Measurements from ENCODE around the gene NDUFA11.

NDUFA11 gene

DNA sequence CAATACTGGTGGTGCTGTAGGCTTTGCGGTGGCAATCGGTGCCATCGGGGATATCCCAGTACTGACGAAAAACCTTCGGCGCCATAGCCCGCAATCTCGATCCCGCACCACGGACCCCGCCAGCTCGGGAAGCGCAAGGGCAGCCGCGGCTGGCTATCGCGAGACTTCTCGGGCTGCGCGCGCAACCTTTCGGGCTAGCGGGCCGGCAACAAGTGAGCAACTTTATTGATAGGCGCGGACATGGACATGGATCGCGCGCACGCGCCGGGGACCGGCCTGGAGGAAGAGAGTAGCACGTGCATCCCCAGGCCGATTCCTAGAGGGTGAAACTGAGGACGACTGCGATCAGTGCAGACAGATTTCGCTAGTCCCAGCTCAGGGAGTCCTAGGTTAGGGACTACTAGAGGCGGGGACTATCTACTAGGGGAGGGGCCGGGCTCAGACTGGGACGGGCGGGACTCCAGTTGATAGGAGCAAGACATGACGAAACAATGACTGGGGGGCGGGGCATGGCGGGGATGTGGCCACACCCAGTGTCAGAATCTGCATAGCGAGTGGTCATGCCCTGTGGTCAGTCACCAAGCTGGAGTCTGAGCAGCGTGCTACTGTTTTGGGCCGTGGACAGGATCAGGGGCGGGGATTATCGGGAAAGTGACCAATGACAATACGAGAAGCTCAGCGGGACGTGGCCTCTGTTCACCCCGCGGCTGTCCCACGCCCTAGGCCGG lies at the start of gene NDUFA11:
Gene NDUFA11, minus strand, starts transcription at position 167 of the 728 bp plus-strand sequence. Its CDS starts 82 bp downstream, at position 85.
- peak; percentile 95 to 97 for DNase-seq (ENCODE audit: low read depth in 1 of 2, low spot score in 1 of 2)

DNA sequence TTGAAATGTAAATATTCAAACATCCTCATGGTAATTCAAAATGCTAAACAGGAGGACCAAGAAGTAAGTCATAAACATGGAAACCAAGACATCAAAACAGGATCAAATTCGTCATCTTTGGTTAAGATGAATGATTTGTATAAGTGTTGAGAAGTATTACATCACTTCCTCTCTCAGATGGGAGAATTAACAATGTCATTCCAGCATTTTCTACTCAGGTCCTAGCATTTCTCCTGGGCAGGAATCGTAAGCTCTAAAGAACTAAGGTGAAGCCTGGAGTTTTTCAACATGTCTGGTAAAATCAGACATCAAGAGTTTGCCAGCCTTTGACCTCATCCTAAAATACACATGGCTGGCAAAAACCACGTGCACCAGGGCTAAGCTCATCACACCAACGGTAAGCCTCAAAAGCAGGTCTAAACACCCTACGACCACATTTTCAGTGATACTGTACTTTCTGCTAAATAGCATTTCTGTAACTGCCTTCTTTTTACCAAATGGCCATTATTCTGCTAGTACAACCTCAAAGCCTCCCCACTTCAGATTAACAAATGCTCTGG lies 49.5 kb upstream of the NDUFA11 start:
- DNase-seq (ENCODE audit: low read depth in 1 of 2, low spot score in 1 of 2) = no peak

DNA sequence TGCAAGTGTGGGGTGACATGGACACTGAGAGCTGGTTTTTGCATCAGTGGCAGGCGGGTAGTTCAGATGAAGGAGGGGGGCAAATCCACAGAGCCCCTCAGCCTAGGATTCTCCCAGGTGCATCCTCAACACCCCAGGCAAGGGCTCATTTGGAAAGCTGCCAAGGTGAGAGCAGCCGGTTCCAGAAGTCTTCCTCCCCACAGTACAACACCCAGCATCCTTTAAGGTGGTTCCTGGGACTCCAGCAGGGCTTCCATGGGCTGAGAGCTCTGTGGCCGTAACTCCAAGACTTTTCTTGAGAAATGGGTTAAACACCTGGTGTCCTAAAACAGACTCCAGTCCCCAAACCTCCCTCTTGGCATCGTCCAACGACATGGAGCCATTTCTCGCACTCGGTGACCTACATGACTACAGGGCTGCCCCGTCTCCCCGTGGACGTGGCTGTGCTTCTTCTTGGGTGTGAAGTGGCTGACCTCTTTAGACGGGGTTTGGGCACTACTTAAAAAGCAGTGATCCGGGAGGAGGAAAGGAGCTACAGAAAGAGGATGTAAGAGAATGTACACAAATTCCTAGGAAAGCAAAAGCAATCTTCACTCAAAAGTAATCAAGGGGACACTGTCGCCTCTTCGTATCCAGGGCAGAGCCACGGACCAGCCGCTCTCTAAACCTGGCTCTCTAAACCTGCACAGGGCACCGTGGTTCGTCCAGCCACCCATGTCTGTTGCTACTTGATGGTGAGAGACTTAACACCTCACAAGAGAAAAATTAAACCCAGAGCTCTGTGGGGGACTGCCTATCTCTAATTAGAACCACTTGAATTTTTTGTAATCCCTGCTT lies 48.8 kb upstream of the NDUFA11 start:
- DNase-seq (ENCODE audit: low read depth in 1 of 2, low spot score in 1 of 2) = no peak

DNA sequence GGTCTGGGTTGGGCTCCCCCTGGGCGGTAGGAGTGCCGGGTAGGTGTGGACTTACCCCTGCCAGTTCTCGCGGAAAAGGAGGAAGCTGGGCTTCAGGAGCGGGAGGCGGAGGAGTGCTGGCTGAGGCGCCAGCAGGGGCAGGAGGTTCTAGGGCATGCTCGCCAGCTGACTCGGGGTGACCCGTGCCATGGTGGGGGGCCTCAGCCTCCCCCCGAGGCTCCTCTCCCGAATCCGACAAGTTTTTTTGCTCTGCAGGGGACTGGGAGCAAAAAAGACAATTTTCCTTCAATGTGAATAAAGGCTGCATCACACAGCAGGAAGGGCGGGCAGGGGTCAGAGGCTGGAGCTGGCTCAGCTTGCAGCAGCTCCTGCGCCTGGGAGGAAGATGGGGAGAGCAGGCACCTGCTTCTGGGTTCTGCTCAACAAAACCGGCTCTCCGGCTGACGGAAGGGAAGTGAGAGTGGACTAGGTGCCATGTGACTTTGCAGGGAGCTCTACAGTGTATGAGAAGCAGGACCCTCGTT lies 47.8 kb upstream of the NDUFA11 start:
- no peak for DNase-seq (ENCODE audit: low read depth in 1 of 2, low spot score in 1 of 2)

DNA sequence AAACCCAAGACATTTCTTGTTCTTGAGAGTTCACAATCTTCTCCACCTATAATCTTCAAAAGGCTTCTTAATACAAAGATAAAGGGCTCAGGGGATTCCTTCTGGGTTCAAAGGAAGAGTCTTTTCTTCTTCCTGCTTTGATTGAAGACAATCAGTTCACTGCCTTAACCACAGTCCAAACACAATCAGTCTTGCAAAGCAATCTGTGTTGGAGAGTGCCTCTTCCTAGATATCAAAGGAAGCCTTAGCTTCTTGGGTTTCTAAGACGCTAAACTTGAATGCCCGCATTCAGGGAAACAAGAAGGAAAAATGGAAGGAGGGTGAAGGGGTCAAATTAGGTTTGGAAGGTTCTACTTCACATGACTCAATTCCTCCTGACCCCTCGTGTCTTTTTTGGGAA lies 47.2 kb upstream of the NDUFA11 start:
- no peak for DNase-seq (ENCODE audit: low read depth in 1 of 2, low spot score in 1 of 2)

DNA sequence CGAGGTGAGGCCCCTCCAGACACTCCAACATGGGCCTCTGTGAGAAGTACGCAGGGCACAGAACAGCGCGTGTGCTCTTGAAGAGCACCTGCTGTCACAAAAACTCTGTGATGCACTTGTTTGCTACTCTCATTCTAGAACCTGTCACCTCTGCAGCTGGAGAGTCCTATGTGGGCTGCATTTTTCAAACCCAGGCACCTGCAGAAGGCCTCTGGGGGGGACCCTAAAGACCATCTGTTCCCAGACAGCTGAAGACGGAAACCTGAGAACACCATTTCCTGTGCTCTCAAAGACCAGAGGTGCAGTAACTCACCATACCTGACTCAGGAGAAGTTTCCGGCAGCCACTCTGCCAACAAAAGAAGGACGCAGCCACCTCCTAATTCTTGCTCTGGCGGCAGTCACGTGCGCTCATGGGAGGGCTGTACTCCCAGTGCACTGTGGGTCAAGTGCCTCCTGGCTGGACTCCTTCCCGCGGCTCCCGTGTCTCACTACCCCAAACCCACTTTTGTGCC lies 46.3 kb upstream of the NDUFA11 start:
- DNase-seq (ENCODE audit: low read depth in 1 of 2, low spot score in 1 of 2) = no peak

DNA sequence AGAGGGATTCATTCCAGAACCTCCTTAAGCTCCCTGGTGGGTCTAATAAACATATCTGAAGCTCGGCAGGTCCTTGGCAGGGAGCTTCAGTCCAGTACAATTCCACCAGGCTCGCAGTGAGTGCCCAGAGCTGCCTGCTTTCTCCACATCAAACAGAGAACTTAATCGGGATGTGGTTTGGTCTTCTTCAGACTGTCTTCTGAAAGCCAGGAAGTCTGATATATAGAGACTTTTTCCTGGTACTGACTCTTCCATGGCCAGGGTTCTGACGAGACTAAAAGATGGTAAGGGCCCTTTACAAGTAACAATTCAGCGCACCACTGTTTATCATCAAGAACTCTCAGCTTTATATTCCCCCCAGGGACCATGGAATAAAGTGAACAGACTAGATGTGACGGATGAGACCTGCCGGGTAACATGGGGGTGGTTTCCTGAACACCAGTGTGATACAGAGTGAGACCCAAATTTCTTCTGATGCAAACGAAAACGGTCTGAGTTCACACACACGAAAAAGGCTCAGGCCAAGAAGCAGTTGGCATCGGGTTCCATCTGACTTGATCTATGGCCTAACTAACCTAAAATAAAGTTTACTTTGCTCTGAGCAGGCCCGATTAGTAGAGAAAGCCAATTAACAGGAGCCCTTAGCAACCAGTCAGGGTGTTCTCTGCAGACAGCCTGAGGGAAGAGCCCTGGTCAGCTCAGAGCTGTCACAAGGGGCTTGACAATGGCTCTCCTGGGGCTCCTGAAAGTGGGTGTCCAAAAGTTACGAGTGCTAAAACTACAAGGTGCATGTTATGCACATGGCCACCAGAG lies 45.4 kb upstream of the NDUFA11 start:
- DNase-seq (ENCODE audit: low read depth in 1 of 2, low spot score in 1 of 2) = no peak

DNA sequence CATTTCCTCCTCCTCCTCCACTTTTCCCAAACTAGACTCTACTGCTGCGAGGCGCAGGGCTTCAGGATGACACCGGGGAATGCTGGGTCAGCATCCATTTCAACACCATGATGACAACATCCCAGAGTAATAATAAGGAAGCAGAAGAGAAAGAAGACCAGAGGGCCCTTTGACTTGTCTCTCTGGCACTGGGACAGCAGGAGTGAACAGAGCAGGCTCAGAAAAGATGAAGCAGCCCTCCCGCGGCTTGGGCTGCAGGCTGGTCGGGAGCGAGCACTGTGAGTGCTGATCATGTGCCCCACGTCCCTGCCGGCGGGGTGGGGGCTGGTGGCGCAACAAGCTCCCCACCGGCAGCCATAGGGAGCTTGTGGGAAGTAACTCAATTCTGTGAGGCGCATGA lies 43.8 kb upstream of the NDUFA11 start:
- no peak for DNase-seq (ENCODE audit: low read depth in 1 of 2, low spot score in 1 of 2)

DNA sequence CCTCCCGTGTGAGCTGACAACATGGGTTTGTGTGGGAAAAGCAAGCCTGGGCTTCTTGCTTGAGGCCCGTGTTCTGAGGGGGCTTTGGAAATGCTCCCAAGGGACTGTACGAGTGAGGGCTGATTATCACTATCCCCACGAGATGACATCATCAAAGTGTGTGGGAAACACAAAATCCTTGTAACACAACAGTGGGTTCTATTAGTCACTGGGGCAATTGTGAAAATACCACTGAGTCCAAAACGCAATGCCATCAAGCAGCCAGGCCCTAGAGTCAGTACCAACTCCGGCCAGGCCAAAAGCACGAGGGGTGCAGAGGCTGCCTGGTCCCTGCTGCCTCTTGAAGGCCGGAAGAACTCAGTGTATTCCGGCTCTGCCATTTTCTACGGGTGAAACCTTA lies 40.0 kb upstream of the NDUFA11 start:
- DNase-seq (ENCODE audit: low read depth in 1 of 2, low spot score in 1 of 2) = no peak

DNA sequence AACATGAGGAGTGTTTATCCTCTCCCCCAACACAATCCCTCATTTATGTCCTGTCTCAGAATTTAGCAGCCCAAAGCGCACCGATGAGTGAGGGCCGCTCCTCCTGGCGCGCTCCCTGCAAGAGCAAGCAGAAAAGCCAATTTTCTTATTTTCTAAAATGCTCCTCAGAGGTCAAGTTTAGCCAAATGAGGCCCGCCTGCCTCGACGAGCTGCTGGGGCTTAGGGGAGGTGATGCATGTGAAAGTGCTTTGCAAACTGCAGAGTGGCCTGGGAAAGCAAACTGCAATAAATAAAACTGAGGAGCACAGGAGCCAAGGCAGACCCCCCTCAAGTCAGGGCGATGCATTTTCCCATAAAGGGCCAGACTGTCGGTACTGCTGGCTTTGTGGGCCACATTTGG lies 39.5 kb upstream of the NDUFA11 start:
- DNase-seq (ENCODE audit: low read depth in 1 of 2, low spot score in 1 of 2) = no peak

DNA sequence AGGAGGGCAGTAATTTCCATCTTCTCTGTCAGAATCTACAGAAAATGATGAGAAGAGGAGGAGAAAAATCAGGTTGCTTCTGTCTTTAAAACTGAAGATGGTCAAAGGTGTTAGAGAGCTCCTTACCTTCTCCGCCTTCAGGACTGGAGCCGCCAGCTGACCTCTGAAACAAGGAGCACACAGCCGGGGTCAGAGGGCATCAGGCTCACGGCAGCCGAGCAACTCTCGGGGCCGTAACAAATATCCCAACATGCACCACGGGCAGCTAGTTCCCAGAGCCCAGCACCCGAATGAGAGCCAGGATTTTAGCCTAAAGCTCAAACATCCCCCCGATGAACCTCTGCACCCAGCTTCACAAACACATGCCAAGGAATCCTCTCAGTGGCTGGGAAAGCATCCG lies 38.1 kb upstream of the NDUFA11 start:
- DNase-seq (ENCODE audit: low read depth in 1 of 2, low spot score in 1 of 2) = no peak

DNA sequence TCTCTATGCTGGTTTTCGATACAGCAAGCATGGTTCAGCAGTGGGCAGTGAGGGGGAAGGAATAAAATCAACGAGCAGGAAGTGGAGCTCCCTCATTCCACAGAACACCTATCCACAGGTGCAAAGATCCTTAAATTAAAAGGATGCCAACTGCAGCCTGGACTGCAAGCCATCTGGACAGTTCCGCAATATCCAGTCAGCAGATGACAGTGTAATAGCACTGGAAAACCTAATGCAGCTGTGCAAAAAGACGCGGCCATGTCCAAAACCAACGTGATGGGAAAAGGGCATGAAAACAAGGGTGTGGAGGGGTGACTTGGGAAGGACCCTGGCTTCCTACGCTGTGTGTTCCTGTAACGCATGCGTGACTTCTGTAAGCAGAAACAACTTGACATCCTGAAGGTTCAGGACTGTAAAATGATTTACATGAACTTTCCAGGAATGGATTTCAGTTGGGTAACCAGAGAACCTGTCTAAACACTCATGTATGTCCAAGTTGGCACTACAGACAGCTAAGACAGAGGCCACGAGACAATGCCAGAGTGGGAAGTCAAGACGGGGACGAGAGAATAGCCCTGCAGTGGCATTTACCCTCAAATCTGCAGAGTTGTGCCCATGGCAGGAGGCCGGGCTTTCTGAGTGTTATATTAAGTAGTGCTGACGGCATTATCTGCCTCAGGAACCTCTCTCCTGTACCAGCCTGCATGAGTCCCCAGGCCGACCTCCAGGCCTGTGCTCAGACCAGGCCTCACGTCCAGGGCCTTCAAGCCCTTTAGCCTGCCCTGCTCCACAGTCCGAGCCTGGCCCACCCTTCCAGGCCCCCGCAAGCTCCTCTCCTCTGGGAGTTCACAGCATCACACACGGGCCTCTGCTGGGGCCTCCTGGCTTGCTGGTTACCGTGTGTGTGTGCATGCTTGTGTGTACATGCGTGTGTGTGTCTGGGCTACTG lies 36.9 kb upstream of the NDUFA11 start:
- DNase-seq (ENCODE audit: low read depth in 1 of 2, low spot score in 1 of 2) = no peak

DNA sequence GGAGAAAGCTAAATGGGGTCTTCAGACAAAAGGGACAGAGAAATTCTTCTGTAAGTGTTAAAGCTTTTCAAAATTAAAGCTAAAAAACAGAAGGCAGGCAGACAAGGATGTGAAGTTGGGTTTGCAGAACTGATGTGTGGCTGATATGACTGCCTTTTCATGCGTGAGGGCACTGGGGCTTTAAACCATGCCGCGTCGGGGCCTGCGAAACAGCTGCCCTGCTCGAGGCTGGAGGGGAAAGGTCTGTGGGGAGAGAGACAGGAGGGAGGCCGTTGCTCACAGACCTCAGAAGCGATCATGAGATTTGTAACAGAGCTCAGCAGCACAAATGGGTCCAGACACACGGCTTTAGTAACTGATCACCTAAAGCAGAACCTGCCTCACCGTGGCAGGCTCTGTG lies 34.0 kb upstream of the NDUFA11 start:
- no peak for DNase-seq (ENCODE audit: low read depth in 1 of 2, low spot score in 1 of 2)

DNA sequence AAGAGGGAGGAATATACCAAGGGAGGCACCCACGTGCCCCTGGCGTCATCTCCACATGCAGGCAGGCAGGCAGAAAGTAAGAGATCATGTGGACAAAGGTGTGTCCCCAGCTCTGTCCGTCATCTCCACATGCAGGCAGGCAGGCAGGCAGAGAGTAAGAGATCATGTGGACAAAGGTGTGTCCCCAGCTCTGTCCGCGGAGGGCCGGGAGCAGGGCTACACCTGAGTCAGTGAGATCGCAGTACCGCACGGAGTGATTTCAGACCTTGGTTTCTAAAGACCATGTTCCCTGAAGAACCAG lies 32.7 kb upstream of the NDUFA11 start:
- DNase-seq (ENCODE audit: low read depth in 1 of 2, low spot score in 1 of 2) = no peak

DNA sequence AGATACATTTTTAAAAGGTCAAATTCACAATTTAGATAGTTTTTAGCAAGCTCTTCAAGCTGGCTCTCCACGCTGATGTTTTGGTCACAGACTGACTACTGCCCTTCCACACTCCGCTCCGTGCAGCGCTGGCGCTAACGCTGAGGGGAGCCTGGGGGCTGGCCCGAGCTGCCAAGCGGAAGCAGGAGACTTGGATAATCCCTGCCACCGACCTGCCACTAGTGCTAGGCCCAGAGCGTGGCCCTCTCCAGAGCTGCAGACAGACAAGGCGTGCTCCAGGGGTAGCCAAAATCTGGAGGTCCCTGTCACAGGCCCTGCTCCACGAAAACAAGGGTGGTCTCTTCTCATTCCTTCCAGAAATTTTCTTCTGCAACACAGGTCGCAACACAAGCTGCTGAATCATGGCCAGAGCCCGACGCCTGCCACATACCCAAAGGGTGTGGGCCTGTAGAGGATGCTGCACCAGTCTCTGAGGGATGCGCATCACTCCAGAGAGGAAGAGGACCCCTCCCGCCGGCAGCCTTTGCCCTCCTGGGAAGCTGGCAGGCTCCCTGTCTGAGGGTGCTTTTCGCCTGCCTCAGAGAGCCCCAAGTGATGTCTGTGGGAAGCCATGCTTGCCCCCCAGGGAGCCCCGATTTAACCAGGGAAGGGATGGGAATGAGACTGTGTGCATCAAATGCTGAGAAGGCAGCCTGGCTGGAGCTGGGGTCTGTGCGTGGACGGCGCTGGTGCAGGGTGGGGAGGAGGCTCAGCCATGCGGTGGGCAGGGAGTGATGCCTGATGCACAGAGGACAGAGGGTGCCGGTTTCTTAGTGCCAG lies 32.1 kb upstream of the NDUFA11 start:
- DNase-seq (ENCODE audit: low read depth in 1 of 2, low spot score in 1 of 2) = no peak

DNA sequence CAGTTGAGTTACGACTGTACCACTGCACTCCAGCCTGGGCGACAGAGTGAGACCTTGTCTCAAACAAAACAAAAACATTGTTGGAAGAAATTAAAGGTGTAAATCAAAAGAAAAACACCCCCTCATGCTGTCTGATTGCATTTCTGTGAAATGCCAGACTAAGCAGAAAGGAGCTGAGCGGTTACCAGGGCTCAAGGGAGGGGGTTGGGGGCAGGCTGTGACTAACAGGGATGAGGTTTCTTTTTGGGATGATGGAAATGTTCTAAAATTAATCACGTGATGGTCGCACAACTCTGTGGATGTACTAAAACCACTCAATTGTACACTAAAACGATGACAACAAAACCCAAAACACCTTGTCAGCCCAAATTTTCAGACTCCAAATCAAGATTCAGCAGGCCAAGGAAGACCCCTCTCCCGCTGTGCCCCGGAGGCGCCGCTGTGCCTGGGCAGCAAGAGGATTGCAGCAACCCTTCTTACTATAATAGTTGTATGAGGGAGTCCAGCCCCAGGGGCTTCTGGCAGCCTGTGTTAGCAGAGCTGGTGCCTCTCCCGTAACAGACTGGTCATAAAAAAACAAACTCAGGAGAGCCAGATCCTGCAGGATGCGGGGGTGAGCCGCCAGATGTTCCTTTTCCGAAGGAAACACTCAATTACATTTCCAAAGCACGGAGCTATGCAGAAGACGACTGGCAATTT lies 31.3 kb upstream of the NDUFA11 start:
- no peak for DNase-seq (ENCODE audit: low read depth in 1 of 2, low spot score in 1 of 2)

DNA sequence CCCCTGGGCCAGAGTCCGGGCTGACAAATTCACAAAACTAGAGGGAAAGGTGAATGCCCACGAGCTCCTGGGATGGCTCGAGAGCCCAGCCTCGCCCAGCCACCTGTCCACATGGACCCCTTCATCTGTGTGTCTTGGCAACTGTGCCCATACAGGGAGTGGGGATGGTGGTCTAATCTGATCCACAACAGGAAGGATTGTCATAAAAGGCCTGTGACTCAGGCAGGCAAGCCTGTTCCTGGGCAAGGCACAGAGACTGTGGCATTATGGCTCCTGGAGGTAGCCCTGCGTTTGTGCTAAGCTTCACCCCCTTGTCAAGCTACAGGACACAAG lies 30.4 kb upstream of the NDUFA11 start:
- no peak for DNase-seq (ENCODE audit: low read depth in 1 of 2, low spot score in 1 of 2)

DNA sequence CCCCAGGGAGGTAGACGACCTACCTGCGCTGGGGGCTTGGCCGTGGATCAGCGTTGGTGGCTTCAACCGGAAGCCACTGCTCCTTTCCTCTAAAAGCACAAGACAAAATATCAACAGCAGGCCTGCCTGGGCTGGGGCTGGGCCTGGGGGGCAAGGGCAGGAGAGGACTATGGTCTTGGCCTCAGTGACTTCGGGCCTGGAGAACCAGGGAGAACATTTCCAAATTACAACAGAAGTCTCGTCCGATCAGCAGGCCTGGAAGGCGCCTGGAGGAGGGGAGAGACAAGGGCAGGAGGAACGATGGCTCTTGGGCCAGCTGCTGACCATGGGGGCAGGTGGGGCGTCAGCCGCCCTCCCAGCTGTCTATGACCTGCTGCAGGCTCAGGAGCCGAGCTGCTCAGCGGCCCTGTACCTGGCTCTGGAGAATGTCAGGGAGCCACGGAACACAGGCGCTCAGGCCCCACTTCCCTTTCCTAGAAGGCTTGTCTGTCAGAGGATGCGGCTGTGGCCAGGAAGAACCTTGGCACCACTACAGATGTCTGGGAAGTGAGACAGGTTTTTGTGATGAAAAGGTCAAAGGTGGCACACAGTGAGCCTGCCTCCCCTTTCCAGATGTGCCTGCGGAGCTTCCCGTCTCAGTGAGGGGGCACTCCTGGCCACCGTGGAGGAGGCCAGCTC lies 29.9 kb upstream of the NDUFA11 start:
- no peak for DNase-seq (ENCODE audit: low read depth in 1 of 2, low spot score in 1 of 2)

All from stimulated activated CD4-positive, alpha-beta T cell treated with anti-CD3 and anti-CD28 coated beads, Interleukin-15, amount 100 ng/mL, for 1 hour (primary cell).